Measurements from ENCODE around the gene TAPBPL. TPM values are rescaled to one million over a fixed set of nuclear protein-coding genes. Genes with fewer than 3 reads are reported as not detected.

The TAPBPL gene
- polyA plus RNA-seq, 3 donors, result 89.3 to 145 (median 91.8) TPM

DNA sequence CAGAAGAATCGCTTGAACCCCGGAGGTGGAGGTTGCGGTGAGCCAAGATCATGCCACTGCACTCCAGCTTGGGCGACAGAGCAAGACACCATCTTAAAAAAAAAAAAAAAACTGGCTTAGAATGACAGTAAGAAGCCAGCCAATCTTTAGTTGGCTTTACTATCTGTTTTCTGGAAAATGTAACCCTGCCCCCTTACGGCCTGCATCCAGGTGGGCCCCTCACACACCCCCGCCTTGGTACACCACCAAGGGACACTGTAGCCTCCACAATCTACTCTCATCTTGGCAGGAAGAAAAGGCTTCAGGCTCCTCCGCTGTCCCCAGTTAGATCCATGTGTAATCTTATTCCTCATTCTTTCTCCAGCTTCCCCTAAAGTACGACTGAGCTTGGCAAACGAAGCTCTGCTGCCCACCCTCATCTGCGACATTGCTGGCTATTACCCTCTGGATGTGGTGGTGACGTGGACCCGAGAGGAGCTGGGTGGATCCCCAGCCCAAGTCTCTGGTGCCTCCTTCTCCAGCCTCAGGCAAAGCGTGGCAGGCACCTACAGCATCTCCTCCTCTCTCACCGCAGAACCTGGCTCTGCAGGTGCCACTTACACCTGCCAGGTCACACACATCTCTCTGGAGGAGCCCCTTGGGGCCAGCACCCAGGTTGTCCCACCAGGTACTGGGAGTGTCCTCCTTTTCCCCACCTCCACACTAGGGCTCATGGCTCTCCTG is 6.6 kb downstream of the TAPBPL start:
- Mint-ChIP-seq H3K4me3 (no peak overlapping the region), H3K27me3 (ENCODE audit: low read depth in 3 of 3) (peaks cover 0 to 2% (median 0%) of the 10 kb centered on the region in 3 donors), H3K27ac (peak overlapping the region in 3 of 7 donors; percentile 35 to 82 (median 58)), H3K4me1 (peaks cover 50% of the 10 kb centered on the region), H3K36me3 (peaks cover 67 to 83% of the 10 kb centered on the region in 2 donors), H3K9me3 (no peaks in the 10 kb centered on the region)
- TF ChIP-seq CTCF (IDR thresholded peaks at IDR 0.05), result no peak
- Histone ChIP-seq H3K79me2 (ENCODE audit: insufficient read depth, low read length) (peaks cover 17% of the 10 kb centered on the region), H2AFZ (ENCODE audit: insufficient read depth, low read depth, low read length, poor library complexity, severe bottlenecking) (no peak overlapping the region), H3K36me3 (replicated peaks in 1 of 2; ENCODE audit: control insufficient read depth in 1 of 2, insufficient read depth in 2 of 2, low read length in 2 of 2) (peaks cover 45 to 73% of the 10 kb centered on the region in 2 donors), H3K9me3 (replicated peaks in 1 of 2; ENCODE audit: control insufficient read depth in 1 of 2, insufficient read depth in 1 of 2, low read length in 2 of 2) (no peaks in the 10 kb centered on the region), H3K27me3 (ENCODE audit: control insufficient read depth in 2 of 2, insufficient read depth in 2 of 2, low read length in 2 of 2) (no peaks in the 10 kb centered on the region), H3K27ac (ENCODE audit: low read depth in 1 of 2, low read length in 2 of 2) (no peak overlapping the region), H3K9ac (ENCODE audit: insufficient read depth, low read length, poor library complexity, severe bottlenecking) (no peak overlapping the region), H3K4me2 (replicated peaks; ENCODE audit: extremely low read depth, low read length, poor library complexity, severe bottlenecking) (no peak overlapping the region), H3K4me3 (replicated peaks in 1 of 3; ENCODE audit: low read depth in 2 of 3, low read length in 3 of 3) (no peak overlapping the region), H3K4me1 (ENCODE audit: control insufficient read depth in 1 of 2, insufficient read depth in 2 of 2, low read length in 2 of 2) (peaks cover 45 to 47% of the 10 kb centered on the region in 2 donors), H4K20me1 (ENCODE audit: insufficient read depth, low read length) (peaks cover 4% of the 10 kb centered on the region)
- no peak for DNase-seq
- WGBS (ENCODE audit: insufficient coverage), result 97% methylated on average over 11 of the region's 14 CpGs
- intact Hi-C loops (cut with micrococcal nuclease), result no loop called here

DNA sequence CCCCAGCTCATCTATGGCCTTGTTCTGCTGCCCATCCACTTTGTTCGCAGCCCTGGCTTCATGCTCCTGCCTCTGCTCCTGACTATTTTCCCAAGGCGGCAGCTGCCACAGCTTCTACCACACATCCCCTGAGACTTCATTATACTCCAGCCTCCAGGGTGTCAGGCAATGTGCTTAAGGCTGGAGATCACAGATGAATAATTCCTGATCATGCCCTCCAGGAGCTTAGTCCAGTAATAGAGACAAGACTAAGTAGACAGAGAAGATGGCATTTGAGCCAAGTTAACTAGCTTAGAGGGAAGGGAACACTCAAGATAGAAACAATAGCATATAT is 7.1 kb downstream of the TAPBPL start:
- Histone ChIP-seq H3K27ac (ENCODE audit: low read depth in 1 of 2, low read length in 2 of 2) (no peak overlapping the region), H2AFZ (ENCODE audit: insufficient read depth, low read depth, low read length, poor library complexity, severe bottlenecking) (no peak overlapping the region), H3K4me2 (replicated peaks; ENCODE audit: extremely low read depth, low read length, poor library complexity, severe bottlenecking) (no peak overlapping the region), H3K9ac (ENCODE audit: insufficient read depth, low read length, poor library complexity, severe bottlenecking) (no peak overlapping the region), H3K9me3 (replicated peaks in 1 of 2; ENCODE audit: control insufficient read depth in 1 of 2, insufficient read depth in 1 of 2, low read length in 2 of 2) (no peaks in the 10 kb centered on the region), H3K27me3 (ENCODE audit: control insufficient read depth in 2 of 2, insufficient read depth in 2 of 2, low read length in 2 of 2) (no peaks in the 10 kb centered on the region), H3K36me3 (replicated peaks in 1 of 2; ENCODE audit: control insufficient read depth in 1 of 2, insufficient read depth in 2 of 2, low read length in 2 of 2) (peaks cover 45 to 73% of the 10 kb centered on the region in 2 donors), H3K4me1 (ENCODE audit: control insufficient read depth in 1 of 2, insufficient read depth in 2 of 2, low read length in 2 of 2) (peaks cover 50 to 52% of the 10 kb centered on the region in 2 donors), H3K4me3 (replicated peaks in 1 of 3; ENCODE audit: low read depth in 2 of 3, low read length in 3 of 3) (no peak overlapping the region), H4K20me1 (ENCODE audit: insufficient read depth, low read length) (peaks cover 4% of the 10 kb centered on the region), H3K79me2 (ENCODE audit: insufficient read depth, low read length) (peaks cover 14% of the 10 kb centered on the region)
- Mint-ChIP-seq H3K36me3 (peaks cover 67 to 83% of the 10 kb centered on the region in 2 donors), H3K27ac (peak overlapping the region in 3 of 7 donors; percentile 35 to 82 (median 58)), H3K27me3 (ENCODE audit: low read depth in 3 of 3) (peaks cover 0 to 2% (median 0%) of the 10 kb centered on the region in 3 donors), H3K4me3 (no peak overlapping the region), H3K4me1 (peaks cover 52% of the 10 kb centered on the region), H3K9me3 (no peaks in the 10 kb centered on the region)
- no peak for DNase-seq
- 100% methylated on average over 2 of the region's 2 CpGs for WGBS (ENCODE audit: insufficient coverage)
- intact Hi-C loops (cut with micrococcal nuclease), result no loop called here
- TF ChIP-seq CTCF (IDR thresholded peaks at IDR 0.05), result no peak
